Calu3 (cell line): ENCODE data around the gene MGAT3. TPM values are rescaled to one million over a fixed set of nuclear protein-coding genes. Genes with fewer than 3 reads are reported as not detected.

Experiments
- BruUV-seq: library from RNA; stranded (reverse); fragments of 400-500 nt; replicated peaks from 2 replicates; lab custom pipeline; 2021; lab: Mats Ljungman, UMichigan
- CTCF ChIA-PET: fragments of 300-600 bp; sonication (Branson Sonifier 250); formaldehyde crosslinking; loops from one replicate; lab custom pipeline; 2022; ENCODE audit warnings: antibody characterized with exemption; lab: Charles Lee
- DNase-seq: peaks from one replicate; pipeline ENCODE4 v3.0.0; 2022
- H3K27ac Mint-ChIP-seq: one replicate; pipeline ENCODE4 v1.8.0; 2022; ENCODE audit warnings: mixed read lengths; ENCODE audit not compliant: unreplicated experiment
- H3K27me3 Mint-ChIP-seq: one replicate; pipeline ENCODE4 v1.8.0; 2022; ENCODE audit warnings: mixed read lengths; ENCODE audit not compliant: unreplicated experiment
- H3K36me3 Mint-ChIP-seq: one replicate; pipeline ENCODE4 v1.8.0; 2022; ENCODE audit warnings: mild to moderate bottlenecking, moderate library complexity, mixed read lengths; ENCODE audit not compliant: insufficient read depth, unreplicated experiment
- H3K4me1 Mint-ChIP-seq: one replicate; pipeline ENCODE4 v1.8.0; 2022; ENCODE audit warnings: mild to moderate bottlenecking, low read depth, mixed read lengths; ENCODE audit not compliant: unreplicated experiment
- H3K4me3 Mint-ChIP-seq: one replicate; pipeline ENCODE4 v1.8.0; 2022; ENCODE audit warnings: mild to moderate bottlenecking, low read depth, moderate library complexity, mixed read lengths; ENCODE audit not compliant: unreplicated experiment
- H3K9me3 Mint-ChIP-seq: one replicate; pipeline ENCODE4 v1.8.0; 2022; ENCODE audit warnings: low read depth, mixed read lengths; ENCODE audit not compliant: unreplicated experiment
- intact Hi-C: fragments of 100-400 bp; cut with micrococcal nuclease; formaldehyde crosslinking; loops from one replicate; pipeline ENCODE4 v1.10.0; 2022; ENCODE audit not compliant: unreplicated experiment
- total RNA-seq: library from RNA; stranded (reverse); gene quantifications from 2 replicates; pipeline ENCODE4 v1.2.3, GENCODE V29; 2022
- TF ChIP-seq, protein P1 (sequence below): fragments of 200-600 bp; IDR thresholded peaks from one replicate; pipeline ENCODE4 v1.8.0; 2022; ENCODE audit warnings: antibody characterized with exemption; ENCODE audit not compliant: unreplicated experiment

MGAT3 gene
- total RNA-seq, 1 experiment from 2014 or later = 33.0 TPM

DNA sequence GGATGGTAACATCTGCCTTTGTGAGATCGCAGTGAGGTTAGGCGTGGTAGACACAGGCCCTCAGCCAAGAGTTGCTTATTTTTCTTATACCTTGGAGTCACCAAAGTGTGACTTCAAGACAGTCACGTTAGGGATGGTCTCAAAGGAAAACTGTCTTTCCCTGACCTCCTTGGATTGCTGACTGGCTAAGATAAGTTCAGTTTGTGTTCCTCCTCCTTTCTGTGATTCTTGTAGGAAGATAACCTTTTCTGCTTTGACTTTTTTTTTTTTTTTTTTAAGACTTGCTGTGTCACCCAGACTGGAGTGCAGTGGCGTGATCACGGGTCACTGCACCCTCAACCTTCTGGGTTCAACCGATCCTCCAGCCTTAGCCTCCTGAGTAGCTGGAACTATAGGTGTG, 34.1 kb upstream of the MGAT3 start:
- Mint-ChIP-seq H3K9me3 (no peaks in the 10 kb centered on the region), H3K27ac (no peak overlapping the region), H3K27me3 (no peaks in the 10 kb centered on the region), H3K36me3 (peaks cover 22% of the 10 kb centered on the region), H3K4me1 (no peaks in the 10 kb centered on the region), H3K4me3 (no peak overlapping the region)
- no TSS peak for BruUV-seq
- no peak for DNase-seq
- intact Hi-C loops = no loop called here
- CTCF ChIA-PET = interaction anchor here (0.7 kb wide), 1 partner anchor 46 kb away, joined by 3 read pairs; no protein-coding TSS in a partner anchor
- TF ChIP-seq, protein P1, sequence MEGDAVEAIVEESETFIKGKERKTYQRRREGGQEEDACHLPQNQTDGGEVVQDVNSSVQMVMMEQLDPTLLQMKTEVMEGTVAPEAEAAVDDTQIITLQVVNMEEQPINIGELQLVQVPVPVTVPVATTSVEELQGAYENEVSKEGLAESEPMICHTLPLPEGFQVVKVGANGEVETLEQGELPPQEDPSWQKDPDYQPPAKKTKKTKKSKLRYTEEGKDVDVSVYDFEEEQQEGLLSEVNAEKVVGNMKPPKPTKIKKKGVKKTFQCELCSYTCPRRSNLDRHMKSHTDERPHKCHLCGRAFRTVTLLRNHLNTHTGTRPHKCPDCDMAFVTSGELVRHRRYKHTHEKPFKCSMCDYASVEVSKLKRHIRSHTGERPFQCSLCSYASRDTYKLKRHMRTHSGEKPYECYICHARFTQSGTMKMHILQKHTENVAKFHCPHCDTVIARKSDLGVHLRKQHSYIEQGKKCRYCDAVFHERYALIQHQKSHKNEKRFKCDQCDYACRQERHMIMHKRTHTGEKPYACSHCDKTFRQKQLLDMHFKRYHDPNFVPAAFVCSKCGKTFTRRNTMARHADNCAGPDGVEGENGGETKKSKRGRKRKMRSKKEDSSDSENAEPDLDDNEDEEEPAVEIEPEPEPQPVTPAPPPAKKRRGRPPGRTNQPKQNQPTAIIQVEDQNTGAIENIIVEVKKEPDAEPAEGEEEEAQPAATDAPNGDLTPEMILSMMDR = no peak

DNA sequence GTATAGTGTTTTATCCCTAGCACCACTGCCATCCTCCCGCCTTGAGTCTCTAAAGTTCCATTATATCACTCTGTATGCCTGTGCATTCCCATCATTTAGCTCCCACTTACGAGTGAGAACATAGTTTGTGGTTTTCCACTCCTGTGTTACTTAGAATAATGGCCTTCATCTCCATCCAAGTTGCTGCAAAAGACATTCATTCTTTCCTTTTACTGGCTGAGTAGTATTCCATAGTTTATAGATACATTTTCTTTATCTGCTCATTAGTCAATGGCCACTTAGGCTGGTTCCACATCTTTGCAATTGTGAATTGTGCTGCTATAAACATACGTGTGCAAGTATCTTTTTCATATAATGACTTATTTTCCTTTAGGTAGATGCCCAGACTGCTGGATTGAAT, 32.8 kb upstream of the MGAT3 start:
- TF ChIP-seq, protein P1 = no peak
- CTCF ChIA-PET = no interaction called here
- no peak overlapping the region for H3K4me3 Mint-ChIP-seq
- intact Hi-C loops = no loop called here
- no peaks in the 10 kb centered on the region for H3K27me3 Mint-ChIP-seq
- no peak overlapping the region for H3K27ac Mint-ChIP-seq
- BruUV-seq = no TSS peak
- DNase-seq = no peak
- peaks cover 22% of the 10 kb centered on the region for H3K36me3 Mint-ChIP-seq
- H3K9me3 Mint-ChIP-seq = no peaks in the 10 kb centered on the region
- no peaks in the 10 kb centered on the region for H3K4me1 Mint-ChIP-seq

DNA sequence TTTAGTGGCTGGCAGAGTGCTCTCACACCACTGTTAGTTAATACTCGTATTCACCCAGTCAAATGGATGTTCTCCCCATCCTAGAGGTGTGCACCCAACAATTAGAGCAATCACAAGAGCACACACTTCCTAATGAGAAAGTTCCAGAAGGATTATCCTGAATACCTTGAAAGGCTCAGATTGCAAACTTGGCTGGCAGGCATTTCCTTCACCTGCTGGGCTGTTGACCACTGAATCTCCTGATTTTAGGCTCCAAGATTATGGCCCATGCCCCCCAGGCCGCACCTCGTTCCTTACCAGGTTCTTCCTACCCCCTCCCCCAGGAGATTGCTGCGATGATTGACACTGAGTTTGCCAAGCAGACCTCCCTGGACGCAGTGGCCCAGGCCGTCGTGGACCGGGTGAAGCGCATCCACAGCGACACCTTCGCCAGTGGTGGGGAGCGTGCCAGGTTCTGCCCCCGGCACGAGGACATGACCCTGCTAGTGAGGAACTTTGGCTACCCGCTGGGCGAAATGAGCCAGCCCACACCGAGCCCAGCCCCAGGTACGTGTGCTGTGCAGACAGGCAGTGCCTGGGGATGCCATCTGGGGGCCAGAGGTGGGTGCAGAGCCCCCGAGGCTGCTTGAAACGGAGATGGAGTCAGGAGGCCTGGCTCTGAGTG, 30.3 kb upstream of the MGAT3 start:
- Mint-ChIP-seq H3K27ac (no peak overlapping the region), H3K36me3 (peaks cover 29% of the 10 kb centered on the region), H3K4me1 (no peaks in the 10 kb centered on the region), H3K27me3 (no peaks in the 10 kb centered on the region), H3K4me3 (no peak overlapping the region), H3K9me3 (no peaks in the 10 kb centered on the region)
- no peak for DNase-seq
- intact Hi-C loops = no loop called here
- BruUV-seq = no TSS peak
- CTCF ChIA-PET = no interaction called here
- TF ChIP-seq, protein P1 = no peak

DNA sequence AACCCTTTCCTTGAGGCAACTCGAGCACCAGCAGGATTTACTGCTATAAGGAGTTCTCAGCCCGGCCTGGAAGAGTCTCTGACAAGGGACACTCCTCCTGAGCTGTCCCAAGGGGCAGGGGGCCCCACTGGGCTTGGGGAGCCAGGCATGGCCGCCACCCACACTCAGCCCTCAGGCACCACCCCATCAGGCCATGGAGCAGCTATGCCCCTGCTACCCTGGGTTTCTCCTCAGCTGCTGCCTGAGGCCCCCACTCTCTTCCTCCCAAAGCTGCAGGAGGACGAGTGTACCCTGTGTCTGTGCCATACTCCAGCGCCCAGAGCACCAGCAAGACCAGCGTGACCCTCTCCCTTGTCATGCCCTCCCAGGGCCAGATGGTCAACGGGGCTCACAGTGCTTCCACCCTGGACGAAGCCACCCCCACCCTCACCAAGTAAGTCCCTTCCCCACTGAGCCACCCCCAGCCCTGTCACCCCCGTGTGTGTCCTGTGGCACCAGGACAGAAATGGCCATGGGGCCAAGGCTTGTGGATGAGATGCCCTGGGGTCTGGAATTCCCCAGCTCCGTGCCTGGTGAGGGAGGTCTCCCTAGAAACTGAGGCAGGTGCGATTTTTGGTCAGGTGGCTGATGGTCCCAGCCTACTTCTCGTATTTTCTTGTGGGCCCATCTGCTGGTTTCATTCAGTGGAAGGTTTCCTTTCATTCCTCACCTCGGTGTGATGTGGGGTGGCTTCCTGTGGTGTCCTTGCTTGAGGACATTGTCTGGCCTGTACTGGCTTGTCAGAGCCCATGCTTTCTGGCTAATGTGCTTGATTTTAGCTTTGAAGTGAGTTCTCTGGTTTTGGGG, 28.8 kb upstream of the MGAT3 start:
- Mint-ChIP-seq H3K27ac (no peak overlapping the region), H3K36me3 (peaks cover 24% of the 10 kb centered on the region), H3K4me3 (no peak overlapping the region), H3K27me3 (no peaks in the 10 kb centered on the region), H3K9me3 (no peaks in the 10 kb centered on the region), H3K4me1 (no peaks in the 10 kb centered on the region)
- BruUV-seq = no TSS peak
- CTCF ChIA-PET = interaction anchor here (0.7 kb wide), 1 partner anchor 74 kb away, joined by 4 read pairs; the partner anchor contains the start of gene MIEF1
- DNase-seq = no peak
- intact Hi-C loops = no loop called here
- TF ChIP-seq, protein P1 = no peak
